GM19351 (cell line): ENCODE results near the gene DBNDD2.
A peak's percentile ranks its signal among the peaks of the same experiment; 100 is the strongest.

Experiments used
- ATAC-seq: cut with Tn5 transposase; IDR thresholded peaks from one replicate; pipeline ENCODE4 v1.9.1; 2021; ENCODE audit warnings: mild to moderate bottlenecking, moderate library complexity; ENCODE audit not compliant: unreplicated experiment

DBNDD2 gene

DNA sequence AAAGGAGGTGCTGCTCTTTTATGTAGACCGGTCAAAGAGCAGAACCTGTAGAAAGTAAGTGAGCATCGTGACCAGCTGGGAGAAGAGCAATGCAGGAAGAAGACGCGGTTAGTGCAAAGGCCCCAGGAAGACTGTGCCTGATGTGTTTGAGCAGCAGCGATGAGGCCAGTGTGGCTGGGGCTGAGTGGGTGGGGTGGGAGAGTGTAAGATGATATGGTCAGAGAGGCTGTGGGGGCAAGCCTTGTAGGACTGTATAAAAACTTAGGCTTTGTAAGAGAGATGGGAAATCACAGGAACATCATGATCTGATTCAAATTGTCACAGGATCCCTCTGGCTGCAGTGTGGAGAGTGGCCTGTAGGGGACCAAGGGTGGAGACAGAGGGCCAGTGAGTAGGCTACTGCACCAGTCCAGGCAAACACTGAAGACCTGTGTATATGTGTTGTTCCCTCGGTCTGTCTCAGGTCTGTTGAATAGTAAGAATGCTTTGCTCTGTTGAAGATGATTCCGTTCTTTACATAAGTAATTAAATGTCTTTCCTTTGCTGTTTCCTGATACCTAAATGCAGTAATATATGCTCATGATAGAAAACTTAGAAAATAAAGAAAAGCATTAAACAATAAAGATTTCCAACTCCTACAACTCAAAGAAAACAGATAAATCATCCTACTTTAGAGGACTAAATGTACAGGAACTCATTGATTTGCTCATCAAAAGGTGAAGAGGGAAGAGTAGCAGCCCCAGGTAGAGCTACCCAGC, 37.9 kb downstream of the DBNDD2 start:
- peak; percentile 62 for ATAC-seq

- no peak for ATAC-seq
These were observed 40.2 kb downstream of the DBNDD2 start for GRCh38 chr20:45448270-45448669.

- ATAC-seq: no peak
These were observed 41.4 kb downstream of the DBNDD2 start for GRCh38 chr20:45449528-45449927.

GRCh38 chr20:45450097-45450818, 42.2 kb downstream of the DBNDD2 start:
- no peak for ATAC-seq

DNA sequence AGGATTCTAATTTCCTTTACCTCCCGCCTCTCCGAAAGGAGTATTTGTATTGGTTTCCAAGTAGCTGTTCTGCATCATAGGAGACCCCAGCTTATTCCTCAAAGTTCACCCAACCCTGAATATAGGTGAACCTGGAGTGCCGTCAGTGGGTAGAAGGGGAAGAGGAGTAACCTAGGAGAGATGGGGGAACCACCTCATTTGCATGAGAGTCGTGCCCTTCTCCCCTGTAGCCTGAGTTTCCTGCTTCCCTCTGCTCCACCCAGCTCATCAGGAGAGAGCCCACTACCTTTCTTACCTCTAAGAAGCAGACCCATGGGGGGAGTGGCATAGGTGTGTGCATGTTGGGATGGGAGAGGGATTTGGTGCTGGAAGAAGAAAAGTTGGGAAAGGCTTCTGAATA, 44.1 kb downstream of the DBNDD2 start:
- ATAC-seq: no peak

- ATAC-seq: no peak
These were observed 44.9 kb downstream of the DBNDD2 start for GRCh38 chr20:45452772-45453691.

DNA sequence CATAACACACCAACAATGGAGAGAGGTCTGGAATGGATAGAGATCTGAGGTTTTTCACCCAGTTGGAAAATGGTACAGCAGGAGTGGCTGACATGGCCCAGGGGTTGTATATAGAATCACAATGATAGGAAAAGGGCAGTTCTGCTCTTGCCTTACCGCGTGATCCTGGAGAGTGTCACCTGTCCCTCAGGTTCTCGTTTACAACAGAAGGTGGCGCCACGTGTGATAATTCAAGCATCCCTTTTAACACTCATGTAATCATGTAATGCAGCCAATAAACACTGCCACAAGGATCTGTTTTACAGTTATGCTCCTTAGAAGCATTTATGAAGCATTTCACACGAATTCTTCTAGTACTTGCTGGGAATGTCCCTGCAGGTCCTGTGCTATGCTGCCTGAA, 48.5 kb downstream of the DBNDD2 start:
- ATAC-seq: no peak

GRCh38 chr20:45459606-45460005, 51.5 kb downstream of the DBNDD2 start:
- no peak for ATAC-seq
